GM19238 (cell line): ENCODE data around the gene ZYG11B.
"Not testable (repeated sequence)": the region's sequence is repeated elsewhere in the genome, so short reads cannot be mapped to it uniquely, and the experiment has no call there.

Source experiments
- DNase-seq: peaks from one replicate; pipeline ENCODE4 v3.0.0; 2011; ENCODE audit warnings: low spot score; ENCODE audit not compliant: insufficient read length

Gene ZYG11B

GRCh38 chr1:52726265-52727113 lies at the start of gene ZYG11B:
Gene ZYG11B (plus strand): TSS chr1:52726453. CDS start chr1:52726654, 201 bp downstream.
- DNase-seq: peak; percentile 98

DNA sequence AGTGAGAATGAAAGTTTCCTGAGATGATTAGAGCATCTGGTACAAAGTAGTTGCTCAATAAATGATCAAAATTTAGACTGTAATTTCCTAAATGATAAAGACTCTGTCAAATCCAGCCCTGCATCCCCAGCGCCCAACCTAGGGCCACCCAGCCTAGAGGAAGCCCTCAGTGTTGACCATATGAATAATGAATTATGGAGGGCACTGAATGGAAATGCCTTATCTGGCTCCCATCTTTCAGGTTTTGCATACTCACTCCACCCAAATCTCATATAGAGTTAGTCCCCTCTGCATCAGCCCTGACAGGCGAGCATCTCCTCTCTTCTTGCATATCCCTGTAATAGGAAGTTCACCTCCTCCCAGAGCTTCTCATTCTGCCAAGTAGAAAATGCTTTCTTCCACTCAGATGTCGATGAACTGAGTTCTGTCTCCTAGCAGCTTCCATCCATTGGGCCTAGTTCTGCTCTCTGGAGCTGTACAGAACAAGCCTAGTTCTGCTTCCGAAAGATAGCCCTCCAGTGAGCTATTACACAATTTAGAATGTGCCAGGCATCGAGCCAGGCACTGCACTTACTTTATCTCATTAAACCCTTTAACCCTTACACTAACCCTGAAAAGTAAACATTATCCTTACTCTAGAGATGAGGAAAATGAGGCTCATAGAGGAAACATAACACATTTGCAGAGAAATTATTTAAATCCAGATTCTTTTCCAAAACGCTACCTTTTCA lies 49.0 kb upstream of the ZYG11B start:
- no peak for DNase-seq

DNA sequence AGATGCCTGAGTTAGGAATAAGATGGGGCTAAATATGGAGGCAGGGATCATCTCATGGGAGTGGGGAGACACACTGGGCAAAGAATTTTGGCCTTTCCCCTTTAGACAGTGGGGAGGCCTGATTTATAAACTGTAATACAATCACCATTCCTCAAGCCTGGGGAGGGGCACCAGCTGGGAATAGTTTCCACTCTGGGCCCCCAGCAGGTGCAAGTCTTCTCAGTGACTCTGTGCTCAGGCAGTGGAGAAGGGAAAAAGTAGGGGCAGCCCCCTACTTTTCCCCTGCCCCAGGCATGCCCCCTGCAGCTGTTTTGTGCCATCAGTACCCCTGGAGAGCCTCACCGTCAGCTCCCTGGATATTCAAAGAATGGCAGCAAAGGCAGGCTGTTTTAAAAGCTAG lies 47.2 kb upstream of the ZYG11B start:
- DNase-seq: no peak

- DNase-seq: no peak
Measured at GRCh38 chr1:52679498-52679897, 46.8 kb upstream of the ZYG11B start.

- no peak for DNase-seq
Measured at GRCh38 chr1:52680353-52680752, 45.9 kb upstream of the ZYG11B start.

- no peak for DNase-seq
Measured at GRCh38 chr1:52681136-52681535, 45.1 kb upstream of the ZYG11B start.

DNA sequence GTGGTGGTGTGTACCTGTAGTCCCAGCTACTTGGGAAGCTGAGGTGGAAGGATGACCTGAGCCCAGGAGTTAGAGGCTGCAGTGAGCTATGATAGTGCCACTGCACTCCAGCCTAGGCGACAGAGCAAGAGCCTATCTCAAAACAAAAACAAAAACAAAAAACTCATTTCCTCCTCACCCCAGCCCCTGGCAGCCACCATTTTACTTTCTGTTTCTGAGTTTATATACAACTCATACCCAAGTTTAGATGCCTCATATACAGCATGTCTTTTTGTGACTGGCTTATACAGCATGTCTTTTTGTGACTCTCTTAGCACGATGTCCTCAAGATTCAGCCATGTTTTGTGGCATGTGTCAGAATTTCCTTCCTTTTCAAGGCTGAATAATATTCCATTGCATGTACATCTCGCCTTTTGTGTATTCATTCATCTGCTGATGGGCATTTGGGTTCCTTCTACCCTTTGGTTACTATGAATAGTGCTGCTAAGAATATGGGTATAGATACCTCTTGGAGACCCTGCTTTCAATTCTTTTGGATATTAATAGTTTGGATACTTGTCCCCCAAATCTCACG lies 42.8 kb upstream of the ZYG11B start:
- DNase-seq: no peak

DNA sequence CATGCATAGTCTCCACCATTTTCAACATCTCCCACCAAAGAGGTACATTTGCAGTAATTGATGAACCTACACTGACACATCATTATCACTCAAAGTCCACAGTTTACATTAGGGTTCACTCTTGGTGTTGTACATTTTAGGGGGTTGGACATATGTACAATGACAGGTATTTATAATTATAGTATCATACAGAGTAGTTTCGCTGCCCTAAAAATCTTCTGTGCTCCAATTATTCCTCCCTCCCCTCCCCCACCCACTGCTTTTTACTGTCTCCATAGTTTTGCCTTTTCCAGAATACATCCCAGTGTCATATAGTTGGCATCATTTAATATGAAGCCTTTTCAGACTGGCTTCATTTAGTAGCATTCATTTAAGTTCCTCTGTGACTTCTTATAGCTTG lies 41.7 kb upstream of the ZYG11B start:
- no peak for DNase-seq

- DNase-seq: peak; percentile 61
Measured at GRCh38 chr1:52686261-52686751, 39.9 kb upstream of the ZYG11B start.

GRCh38 chr1:52686830-52687229 lies 39.4 kb upstream of the ZYG11B start:
- no peak for DNase-seq

DNA sequence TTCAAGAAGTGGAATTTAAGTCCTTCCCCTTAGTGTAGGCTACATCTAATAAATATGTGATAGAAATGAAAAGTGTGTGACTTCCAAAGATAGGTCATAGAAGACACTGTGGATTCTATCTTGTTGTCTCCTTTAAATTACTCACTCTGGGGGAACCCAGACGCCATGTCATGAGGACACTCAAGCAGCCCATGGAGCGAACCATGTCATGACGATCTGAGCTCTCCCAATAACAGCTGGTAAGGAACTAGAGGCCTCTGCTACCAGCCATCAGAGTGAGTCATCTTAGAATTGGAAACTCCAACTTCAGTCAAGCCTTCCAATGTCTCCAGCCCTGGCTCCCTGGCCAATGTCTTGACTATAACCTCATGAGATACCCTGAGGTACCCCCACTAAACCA lies 34.4 kb upstream of the ZYG11B start:
- DNase-seq: no peak

GRCh38 chr1:52692697-52693096 lies 33.6 kb upstream of the ZYG11B start:
- no peak for DNase-seq

- DNase-seq: not testable (repeated sequence)
Measured at GRCh38 chr1:52693351-52693750, 32.9 kb upstream of the ZYG11B start.

GRCh38 chr1:52693843-52694242 lies 32.4 kb upstream of the ZYG11B start:
- no peak for DNase-seq

DNA sequence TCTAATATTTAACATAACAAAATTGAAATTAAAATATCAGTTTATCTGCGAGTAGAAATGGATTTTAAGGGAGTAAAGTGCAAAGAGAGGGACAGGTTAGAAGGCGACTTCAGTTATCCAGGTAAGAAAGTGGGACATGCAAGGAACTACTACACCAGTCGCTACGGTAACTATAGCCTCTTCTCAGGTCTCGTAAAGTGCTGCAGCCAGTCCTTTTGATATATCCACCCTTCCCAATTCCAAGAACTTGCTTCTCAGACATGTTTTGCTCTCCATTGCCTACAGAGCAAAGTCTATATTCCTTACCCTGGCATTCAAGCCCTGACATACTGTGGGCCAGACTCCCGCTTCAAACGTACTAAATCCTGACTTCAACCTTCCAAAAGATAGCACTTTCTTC lies 30.6 kb upstream of the ZYG11B start:
- DNase-seq: no peak

GRCh38 chr1:52697795-52698674 lies 28.2 kb upstream of the ZYG11B start, which contains the start of gene COA7:
Gene COA7 (minus strand): TSS chr1:52698347. CDS start chr1:52698326, 21 bp downstream.
- peak; percentile 50 for DNase-seq

DNA sequence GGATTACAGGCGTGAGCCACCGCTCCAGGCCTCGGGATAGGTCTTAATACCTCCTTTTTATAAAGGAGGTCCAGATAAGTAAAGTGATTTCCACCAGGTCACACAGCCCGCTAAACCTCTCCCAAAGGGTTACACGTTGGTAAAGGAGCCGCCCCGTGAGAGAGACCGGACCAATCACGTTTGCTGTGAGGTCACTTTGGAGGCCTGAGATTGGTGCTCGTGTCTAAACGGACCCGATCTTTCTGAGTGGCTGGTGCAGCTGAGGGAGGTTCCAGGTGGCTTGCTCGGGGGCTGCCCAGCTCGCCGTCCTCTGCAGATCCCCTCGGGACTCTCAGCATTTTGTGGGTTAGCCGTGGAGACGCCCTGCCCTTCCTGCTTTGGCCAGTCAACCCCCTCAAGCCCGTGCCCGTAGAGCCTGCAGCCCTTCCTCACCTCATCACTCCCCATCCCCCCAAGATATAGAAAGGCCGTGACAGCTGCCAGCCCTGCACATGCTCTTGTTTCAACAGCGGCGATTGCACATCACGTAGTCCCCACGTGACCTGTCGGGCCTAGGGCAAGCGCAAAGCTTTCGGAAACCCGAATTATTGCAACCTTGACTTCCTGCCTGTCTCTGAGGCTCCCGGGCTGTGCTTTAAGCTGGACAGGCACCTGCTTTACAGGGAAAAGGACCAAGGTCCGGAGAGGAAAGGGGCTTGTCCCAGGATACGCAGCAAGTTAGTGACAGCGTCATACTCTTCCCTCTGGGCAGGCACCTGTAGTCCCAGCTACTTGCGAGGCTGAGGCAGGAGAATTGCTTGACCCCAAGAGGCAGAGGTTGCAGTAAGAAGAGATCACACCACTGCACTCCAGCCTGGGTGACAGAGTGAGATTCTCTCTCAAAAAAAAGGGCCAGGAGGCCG lies 23.1 kb upstream of the ZYG11B start:
- DNase-seq: peak; percentile 76

- DNase-seq: no peak
Measured at GRCh38 chr1:52706136-52706670, 20.1 kb upstream of the ZYG11B start.
